K562 (cell line): ENCODE data around the gene UROD. TPM values are rescaled to one million over a fixed set of nuclear protein-coding genes. Genes with fewer than 3 reads are reported as not detected.
A peak's percentile ranks its signal among the peaks of the same experiment; 100 is the strongest.

Experiments
- ETV5 ChIP-seq: sonication (generic); formaldehyde crosslinking; IDR thresholded peaks from 2 replicates; pipeline ENCODE4 v1.4.0; 2020; ENCODE audit warnings: low read depth, mild to moderate bottlenecking, missing genetic modification reagents
- EWSR1 ChIP-seq: fragments of 450-650 bp; IDR thresholded peaks from 2 replicates; pipeline ENCODE4 v1.6.1; 2018; ENCODE audit warnings: borderline replicate concordance, mild to moderate bottlenecking, low read depth, moderate library complexity; ENCODE audit not compliant: partially characterized antibody
- FOS ChIP-seq: IDR thresholded peaks from 3 replicates; pipeline ENCODE4 v1.6.1; 2011; ENCODE audit not compliant: insufficient read length; ENCODE audit errors: extremely low read depth
- RFX1 ChIP-seq: fragments of 450-650 bp; IDR thresholded peaks from 2 replicates; pipeline ENCODE4 v1.6.1; 2016; ENCODE audit warnings: mild to moderate bottlenecking, moderate library complexity
- SMAD2 ChIP-seq: fragments of 150-350 bp; IDR thresholded peaks from 2 replicates; pipeline ENCODE4 v1.6.1; 2014; ENCODE audit warnings: low read depth, mild to moderate bottlenecking, low read length
- SMARCC2 ChIP-seq: fragments of 450-650 bp; IDR thresholded peaks from 2 replicates; pipeline ENCODE4 v1.6.1; 2017; ENCODE audit warnings: antibody characterized with exemption, moderate library complexity, mild to moderate bottlenecking, low read depth
- ZNF212 ChIP-seq: fragments of 450-650 bp; formaldehyde crosslinking; IDR thresholded peaks from 2 replicates; pipeline ENCODE4 v1.4.0; 2020; ENCODE audit warnings: mild to moderate bottlenecking
- ZNF707 ChIP-seq: fragments of 250-450 bp; sonication (Bioruptor Pico); conservative IDR thresholded peaks from 2 replicates; pipeline ENCODE4 v1.8.0; 2022; ENCODE audit warnings: inconsistent platforms, mild to moderate bottlenecking, moderate library complexity
- polyA plus RNA-seq, 8 experiments: library from polyadenylated mRNA; depleted of rRNA in 4 of 8; stranded (reverse) in 5 of 8; unstranded in 3 of 8; fragments of >200 nt; fragmentation: Nextera tagmentation in 2 of 8; fragmentation: Illumina TruSeq in 1 of 8; extraction: Ambion mirVana in 2 of 8; extraction: Trizol in 1 of 8; gene quantifications; 2 replicates each; pipeline versions ENCODE4 v1.2.1 to v1.2.3, GENCODE V29; 2011 to 2014; ENCODE audit warnings: inconsistent platforms in 1 of 8, missing spikeins in 1 of 8
- total RNA-seq, 7 experiments: library from RNA; depleted of rRNA in 6 of 7; stranded (reverse); fragments of >200 nt in 6 of 7; fragmentation: Illumina TruSeq in 2 of 7; extraction: Trizol in 2 of 7; gene quantifications; 2 replicates each; pipeline versions ENCODE4 v1.2.1 to v1.2.3, GENCODE V29; 2011 to 2021; ENCODE audit warnings: low replicate concordance in 1 of 7
- TF ChIP-seq, protein P1 (sequence below), 2 experiments: fragments of 250-450 bp in 1 of 2; fragments of 450-650 bp in 1 of 2; sonication (Bioruptor Pico) in 1 of 2; IDR thresholded peaks; 2 replicates each; pipeline versions ENCODE4 v1.6.1 to v1.8.0; 2016 to 2021; ENCODE audit warnings: mild to moderate bottlenecking in 2 of 2, moderate library complexity in 2 of 2, missing compliant biosample characterization in 1 of 2, missing genetic modification characterization in 1 of 2
- TF ChIP-seq, protein P2 (sequence below): fragments of 250-450 bp; sonication (Bioruptor Pico); IDR thresholded peaks from 2 replicates; pipeline ENCODE4 v1.5.0; 2021; ENCODE audit warnings: mild to moderate bottlenecking, borderline replicate concordance
- TF ChIP-seq, protein P3 (sequence below): fragments of 250-450 bp; sonication (Bioruptor Pico); IDR thresholded peaks from 2 replicates; pipeline ENCODE4 v1.8.0; 2021; ENCODE audit warnings: borderline replicate concordance, mild to moderate bottlenecking, moderate library complexity; ENCODE audit not compliant: poor library complexity, severe bottlenecking
- TF ChIP-seq, protein P4 (sequence below): IDR thresholded peaks from 3 replicates; pipeline ENCODE4 v1.6.1; 2011; ENCODE audit warnings: borderline replicate concordance, mild to moderate bottlenecking, moderate library complexity; ENCODE audit not compliant: insufficient read length; ENCODE audit errors: extremely low read depth
- TF ChIP-seq, protein P5 (sequence below): fragments of 250-450 bp; sonication (Bioruptor Pico); IDR thresholded peaks from 2 replicates; pipeline ENCODE4 v1.4.0; 2020; ENCODE audit warnings: borderline replicate concordance

UROD gene
- total and polyA plus RNA-seq, 9 of the 15 experiments (the other 6 are each of a cell fraction or from before 2014, with no cell fraction given) = 533 to 2,933 (median 1,100) TPM

DNA sequence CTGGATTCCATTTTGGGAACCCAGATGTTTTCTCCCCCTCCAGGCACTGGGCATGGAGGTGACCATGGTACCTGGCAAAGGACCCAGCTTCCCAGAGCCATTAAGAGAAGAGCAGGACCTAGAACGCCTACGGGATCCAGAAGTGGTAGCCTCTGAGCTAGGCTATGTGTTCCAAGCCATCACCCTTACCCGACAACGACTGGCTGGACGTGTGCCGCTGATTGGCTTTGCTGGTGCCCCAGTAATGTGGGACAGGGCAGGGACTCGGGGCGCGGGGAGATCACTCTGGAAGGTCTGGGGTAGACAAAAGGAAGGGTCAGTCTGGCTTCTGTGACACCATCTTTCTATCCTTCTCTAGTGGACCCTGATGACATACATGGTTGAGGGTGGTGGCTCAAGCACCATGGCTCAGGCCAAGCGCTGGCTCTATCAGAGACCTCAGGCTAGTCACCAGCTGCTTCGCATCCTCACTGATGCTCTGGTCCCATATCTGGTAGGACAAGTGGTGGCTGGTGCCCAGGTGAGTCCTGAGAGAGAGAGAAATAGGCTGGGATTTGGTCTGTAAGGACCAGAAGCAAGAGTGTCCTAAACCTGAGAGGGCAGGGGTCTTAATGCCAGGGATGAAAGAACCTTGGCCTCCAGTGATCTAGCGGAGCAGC lies 1.6 kb downstream of the UROD start (continued):
- TF ChIP-seq EWSR1 = no peak
- TF ChIP-seq, protein P1, sequence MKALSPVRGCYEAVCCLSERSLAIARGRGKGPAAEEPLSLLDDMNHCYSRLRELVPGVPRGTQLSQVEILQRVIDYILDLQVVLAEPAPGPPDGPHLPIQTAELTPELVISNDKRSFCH (CRISPR knock-in tag; IDR thresholded peaks at IDR 0.05) = no peak
- TF ChIP-seq, protein P1 (tag; IDR thresholded peaks at IDR 0.05) = peak; percentile 22; the same call in 1 of the 2 replicates
- TF ChIP-seq ZNF707 (CRISPR knock-in tag) = no peak
- TF ChIP-seq ZNF212 (CRISPR knock-in tag) = no peak
- TF ChIP-seq FOS = no peak
- TF ChIP-seq, protein P2, sequence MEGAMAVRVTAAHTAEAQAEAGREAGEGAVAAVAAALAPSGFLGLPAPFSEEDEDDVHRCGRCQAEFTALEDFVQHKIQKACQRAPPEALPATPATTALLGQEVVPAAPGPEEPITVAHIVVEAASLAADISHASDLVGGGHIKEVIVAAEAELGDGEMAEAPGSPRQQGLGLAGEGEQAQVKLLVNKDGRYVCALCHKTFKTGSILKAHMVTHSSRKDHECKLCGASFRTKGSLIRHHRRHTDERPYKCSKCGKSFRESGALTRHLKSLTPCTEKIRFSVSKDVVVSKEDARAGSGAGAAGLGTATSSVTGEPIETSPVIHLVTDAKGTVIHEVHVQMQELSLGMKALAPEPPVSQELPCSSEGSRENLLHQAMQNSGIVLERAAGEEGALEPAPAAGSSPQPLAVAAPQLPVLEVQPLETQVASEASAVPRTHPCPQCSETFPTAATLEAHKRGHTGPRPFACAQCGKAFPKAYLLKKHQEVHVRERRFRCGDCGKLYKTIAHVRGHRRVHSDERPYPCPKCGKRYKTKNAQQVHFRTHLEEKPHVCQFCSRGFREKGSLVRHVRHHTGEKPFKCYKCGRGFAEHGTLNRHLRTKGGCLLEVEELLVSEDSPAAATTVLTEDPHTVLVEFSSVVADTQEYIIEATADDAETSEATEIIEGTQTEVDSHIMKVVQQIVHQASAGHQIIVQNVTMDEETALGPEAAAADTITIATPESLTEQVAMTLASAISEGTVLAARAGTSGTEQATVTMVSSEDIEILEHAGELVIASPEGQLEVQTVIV (CRISPR knock-in tag) = no peak
- no peak for TF ChIP-seq SMAD2
- no peak for TF ChIP-seq SMARCC2
- TF ChIP-seq, protein P3, sequence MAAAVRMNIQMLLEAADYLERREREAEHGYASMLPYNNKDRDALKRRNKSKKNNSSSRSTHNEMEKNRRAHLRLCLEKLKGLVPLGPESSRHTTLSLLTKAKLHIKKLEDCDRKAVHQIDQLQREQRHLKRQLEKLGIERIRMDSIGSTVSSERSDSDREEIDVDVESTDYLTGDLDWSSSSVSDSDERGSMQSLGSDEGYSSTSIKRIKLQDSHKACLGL (CRISPR knock-in tag) = no peak
- TF ChIP-seq, protein P4, sequence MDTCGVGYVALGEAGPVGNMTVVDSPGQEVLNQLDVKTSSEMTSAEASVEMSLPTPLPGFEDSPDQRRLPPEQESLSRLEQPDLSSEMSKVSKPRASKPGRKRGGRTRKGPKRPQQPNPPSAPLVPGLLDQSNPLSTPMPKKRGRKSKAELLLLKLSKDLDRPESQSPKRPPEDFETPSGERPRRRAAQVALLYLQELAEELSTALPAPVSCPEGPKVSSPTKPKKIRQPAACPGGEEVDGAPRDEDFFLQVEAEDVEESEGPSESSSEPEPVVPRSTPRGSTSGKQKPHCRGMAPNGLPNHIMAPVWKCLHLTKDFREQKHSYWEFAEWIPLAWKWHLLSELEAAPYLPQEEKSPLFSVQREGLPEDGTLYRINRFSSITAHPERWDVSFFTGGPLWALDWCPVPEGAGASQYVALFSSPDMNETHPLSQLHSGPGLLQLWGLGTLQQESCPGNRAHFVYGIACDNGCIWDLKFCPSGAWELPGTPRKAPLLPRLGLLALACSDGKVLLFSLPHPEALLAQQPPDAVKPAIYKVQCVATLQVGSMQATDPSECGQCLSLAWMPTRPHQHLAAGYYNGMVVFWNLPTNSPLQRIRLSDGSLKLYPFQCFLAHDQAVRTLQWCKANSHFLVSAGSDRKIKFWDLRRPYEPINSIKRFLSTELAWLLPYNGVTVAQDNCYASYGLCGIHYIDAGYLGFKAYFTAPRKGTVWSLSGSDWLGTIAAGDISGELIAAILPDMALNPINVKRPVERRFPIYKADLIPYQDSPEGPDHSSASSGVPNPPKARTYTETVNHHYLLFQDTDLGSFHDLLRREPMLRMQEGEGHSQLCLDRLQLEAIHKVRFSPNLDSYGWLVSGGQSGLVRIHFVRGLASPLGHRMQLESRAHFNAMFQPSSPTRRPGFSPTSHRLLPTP = no peak
- no peak for TF ChIP-seq RFX1
- TF ChIP-seq, protein P5, sequence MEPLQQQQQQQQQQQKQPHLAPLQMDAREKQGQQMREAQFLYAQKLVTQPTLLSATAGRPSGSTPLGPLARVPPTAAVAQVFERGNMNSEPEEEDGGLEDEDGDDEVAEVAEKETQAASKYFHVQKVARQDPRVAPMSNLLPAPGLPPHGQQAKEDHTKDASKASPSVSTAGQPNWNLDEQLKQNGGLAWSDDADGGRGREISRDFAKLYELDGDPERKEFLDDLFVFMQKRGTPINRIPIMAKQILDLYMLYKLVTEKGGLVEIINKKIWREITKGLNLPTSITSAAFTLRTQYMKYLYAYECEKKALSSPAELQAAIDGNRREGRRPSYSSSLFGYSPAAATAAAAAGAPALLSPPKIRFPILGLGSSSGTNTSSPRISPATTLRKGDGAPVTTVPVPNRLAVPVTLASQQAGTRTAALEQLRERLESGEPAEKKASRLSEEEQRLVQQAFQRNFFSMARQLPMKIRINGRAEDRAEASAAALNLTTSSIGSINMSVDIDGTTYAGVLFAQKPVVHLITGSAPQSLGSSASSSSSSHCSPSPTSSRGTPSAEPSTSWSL = no peak
- no peak for TF ChIP-seq ETV5
